ENCODE measurements around the gene COG1. TPM values are rescaled to one million over a fixed set of nuclear protein-coding genes. Genes with fewer than 3 reads are reported as not detected.

COG1 gene
- total and polyA plus RNA-seq, 2 of the 8 experiments (the other 6 are each of a cell fraction or from before 2014, with no cell fraction given) = 11.0 to 19.5 TPM

DNA sequence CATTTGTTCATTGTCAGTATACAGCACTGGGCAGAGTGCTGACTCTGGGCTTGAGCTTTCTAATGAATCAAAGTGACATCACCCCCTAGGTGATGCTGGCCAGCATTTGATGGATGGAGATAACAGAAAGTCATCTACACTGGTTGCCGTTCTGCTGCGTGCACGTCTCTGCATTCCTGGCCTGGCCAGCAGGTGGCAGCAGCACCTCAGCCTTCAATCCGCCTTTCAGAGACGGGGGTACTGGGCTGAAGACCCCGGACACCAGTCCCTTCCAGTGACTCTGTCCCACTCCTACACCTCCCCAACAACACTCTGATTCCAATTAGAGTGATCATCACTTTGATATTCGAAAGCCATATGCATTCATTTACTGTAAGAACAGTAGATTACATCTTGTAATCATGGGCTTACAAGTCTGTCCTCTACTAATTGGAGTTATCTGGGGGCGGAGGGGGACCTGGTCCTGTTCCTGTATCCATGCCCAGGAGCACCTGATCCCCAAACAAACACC is 62.9 kb downstream of the COG1 start:
- no peaks in the 10 kb centered on the region for H3K9me3 ChIP-seq (ENCODE audit: insufficient read depth in 2 of 2, low read depth in 1 of 2, low read length in 1 of 2)
- no peak overlapping the region for H3K4ac ChIP-seq (replicated peaks; ENCODE audit: insufficient read length, low read depth, low read length)
- no peak overlapping the region for H3K27ac ChIP-seq (ENCODE audit: low read depth, low read length)
- no peak overlapping the region for H2BK120ac ChIP-seq (replicated peaks; ENCODE audit: low read depth, low read length)
- H3K14ac ChIP-seq (ENCODE audit: insufficient read length) = no peak overlapping the region
- peaks cover 0 to 8% (median 4%) of the 10 kb centered on the region in 4 experiments; a peak in 3 of 7 replicates for H3K4me1 ChIP-seq (replicated peaks in 1 of 4; ENCODE audit: control insufficient read depth in 3 of 4, insufficient read depth in 4 of 4, low read length in 3 of 4)
- no peak overlapping the region for H3K9ac ChIP-seq (replicated peaks in 1 of 4; ENCODE audit: extremely low read depth in 1 of 4, low read depth in 3 of 4, low read length in 3 of 4)
- no peak overlapping the region for H2AFZ ChIP-seq (ENCODE audit: low read length)
- H2BK5ac ChIP-seq (ENCODE audit: low read depth, low read length) = no peak overlapping the region
- POLR2A ChIA-PET (ENCODE audit: partially characterized antibody) = interaction anchor here (0.9 to 2.7 kb wide), 3 partner anchors 102 to 114 kb away, joined by 3 to 7 read pairs (median 4); no protein-coding TSS in a partner anchor
- H3K4me3 ChIP-seq (ENCODE audit: extremely low read depth in 1 of 4, insufficient read depth in 2 of 4, low read depth in 3 of 4, low read length in 4 of 4) = no peak overlapping the region
- CTCF ChIA-PET (ENCODE audit: partially characterized antibody) = interaction anchor here (0.6 to 19.7 kb wide), 50 partner anchors 10 to 736 kb away, joined by 3 to 439 read pairs (median 4); partner anchors contain the start of gene CDC42EP4
- H3K4me2 ChIP-seq (ENCODE audit: insufficient read depth in 1 of 2, low read depth in 2 of 2, low read length in 2 of 2) = no peak overlapping the region
- DNase-seq (ENCODE audit: low read depth in 1 of 2, low spot score in 2 of 2) (peak; percentile 46 to 93), FAIRE-seq (peak; percentile 87)
- H2AK5ac ChIP-seq (ENCODE audit: low read depth, low read length) = no peak overlapping the region
- peaks cover 0 to under 1% (median 0%) of the 10 kb centered on the region in 4 experiments; a peak in 1 of 7 replicates for H3K27me3 ChIP-seq (replicated peaks in 1 of 4; ENCODE audit: control insufficient read depth in 3 of 4, extremely low read depth in 1 of 4, insufficient read depth in 3 of 4, low read length in 3 of 4)
- H3K56ac ChIP-seq (replicated peaks; ENCODE audit: insufficient read length, low read depth, low read length) = no peak overlapping the region
- no peak overlapping the region for H4K8ac ChIP-seq (ENCODE audit: extremely low read depth, insufficient read depth, low read length)
- no peak overlapping the region for H3K23ac ChIP-seq (ENCODE audit: insufficient read length)
- no peak overlapping the region for H2BK12ac ChIP-seq (ENCODE audit: low read depth, low read length)
- H3K79me2 ChIP-seq (ENCODE audit: control insufficient read depth in 1 of 2, insufficient read depth in 2 of 2, low read length in 2 of 2) = no peaks in the 10 kb centered on the region
- H2BK20ac ChIP-seq (ENCODE audit: low read length) = no peak overlapping the region
- no peaks in the 10 kb centered on the region for H3K23me2 ChIP-seq (ENCODE audit: low read depth, low read length)
- no peaks in the 10 kb centered on the region for H3K36me3 ChIP-seq (ENCODE audit: control insufficient read depth in 2 of 4, insufficient read depth in 4 of 4, low read length in 3 of 4)
- no peaks in the 10 kb centered on the region for H3K79me1 ChIP-seq (ENCODE audit: low read depth, low read length)
- H4K91ac ChIP-seq (replicated peaks; ENCODE audit: insufficient read length, low read length) = no peak overlapping the region
- 20% methylated on average over 8 of the region's 8 CpGs; no CpG with 5 or more reads in 1 of the 2 experiments for WGBS, 2 experiments (ENCODE audit: extremely low coverage in 1 of 2, insufficient coverage in 1 of 2, insufficient read length in 1 of 2, insufficient replicate concordance in 2 of 2, low coverage in 1 of 2, low lambda C conversion rate in 2 of 2, missing lambda C conversion rate in 1 of 2)
- H3K18ac ChIP-seq (ENCODE audit: extremely low read depth, low read length) = no peak overlapping the region
- H4K5ac ChIP-seq (ENCODE audit: insufficient read length, low read depth, low read length) = no peak overlapping the region
- no peaks in the 10 kb centered on the region for H4K20me1 ChIP-seq (replicated peaks in 1 of 2; ENCODE audit: control insufficient read depth in 1 of 2, insufficient read depth in 2 of 2, low read length in 2 of 2)
- no peak overlapping the region for H2BK15ac ChIP-seq (ENCODE audit: low read length)
- TF ChIP-seq SP2 (IDR thresholded peaks at IDR 0.05; ENCODE audit: low read length) (no peak), CHD2 (IDR thresholded peaks at IDR 0.05; ENCODE audit: low read length) (no peak), JUND (IDR thresholded peaks at IDR 0.05; ENCODE audit: low read length) (0 out of 2 replicates have a peak, but pooled peaks have one; percentile 27), TEAD4 (IDR thresholded peaks at IDR 0.05; ENCODE audit: low read depth, low read length) (peak; percentile 93), CBX8 (IDR thresholded peaks at IDR 0.05; ENCODE audit: borderline replicate concordance, low read depth, low read length) (no peak), CREB1 (IDR thresholded peaks at IDR 0.05) (peak; percentile 56; the same call in 1 of the 2 replicates), FOSL1 (IDR thresholded peaks at IDR 0.05; ENCODE audit: insufficient read depth, low read depth, low read length) (no peak)
- TF ChIP-seq, protein P1, sequence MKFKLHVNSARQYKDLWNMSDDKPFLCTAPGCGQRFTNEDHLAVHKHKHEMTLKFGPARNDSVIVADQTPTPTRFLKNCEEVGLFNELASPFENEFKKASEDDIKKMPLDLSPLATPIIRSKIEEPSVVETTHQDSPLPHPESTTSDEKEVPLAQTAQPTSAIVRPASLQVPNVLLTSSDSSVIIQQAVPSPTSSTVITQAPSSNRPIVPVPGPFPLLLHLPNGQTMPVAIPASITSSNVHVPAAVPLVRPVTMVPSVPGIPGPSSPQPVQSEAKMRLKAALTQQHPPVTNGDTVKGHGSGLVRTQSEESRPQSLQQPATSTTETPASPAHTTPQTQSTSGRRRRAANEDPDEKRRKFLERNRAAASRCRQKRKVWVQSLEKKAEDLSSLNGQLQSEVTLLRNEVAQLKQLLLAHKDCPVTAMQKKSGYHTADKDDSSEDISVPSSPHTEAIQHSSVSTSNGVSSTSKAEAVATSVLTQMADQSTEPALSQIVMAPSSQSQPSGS (IDR thresholded peaks at IDR 0.05; ENCODE audit: low read length) = peak; percentile 74; the same call in 1 of the 2 replicates
- TF ChIP-seq, protein P2, sequence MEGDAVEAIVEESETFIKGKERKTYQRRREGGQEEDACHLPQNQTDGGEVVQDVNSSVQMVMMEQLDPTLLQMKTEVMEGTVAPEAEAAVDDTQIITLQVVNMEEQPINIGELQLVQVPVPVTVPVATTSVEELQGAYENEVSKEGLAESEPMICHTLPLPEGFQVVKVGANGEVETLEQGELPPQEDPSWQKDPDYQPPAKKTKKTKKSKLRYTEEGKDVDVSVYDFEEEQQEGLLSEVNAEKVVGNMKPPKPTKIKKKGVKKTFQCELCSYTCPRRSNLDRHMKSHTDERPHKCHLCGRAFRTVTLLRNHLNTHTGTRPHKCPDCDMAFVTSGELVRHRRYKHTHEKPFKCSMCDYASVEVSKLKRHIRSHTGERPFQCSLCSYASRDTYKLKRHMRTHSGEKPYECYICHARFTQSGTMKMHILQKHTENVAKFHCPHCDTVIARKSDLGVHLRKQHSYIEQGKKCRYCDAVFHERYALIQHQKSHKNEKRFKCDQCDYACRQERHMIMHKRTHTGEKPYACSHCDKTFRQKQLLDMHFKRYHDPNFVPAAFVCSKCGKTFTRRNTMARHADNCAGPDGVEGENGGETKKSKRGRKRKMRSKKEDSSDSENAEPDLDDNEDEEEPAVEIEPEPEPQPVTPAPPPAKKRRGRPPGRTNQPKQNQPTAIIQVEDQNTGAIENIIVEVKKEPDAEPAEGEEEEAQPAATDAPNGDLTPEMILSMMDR (IDR thresholded peaks at IDR 0.05; ENCODE audit: control extremely low read depth in 1 of 3, insufficient read depth in 1 of 3, low read depth in 1 of 3, low read length in 3 of 3) = peak; percentile 94 to 99 (median 98)
